ENCODE data around the gene SNX25. TPM values are rescaled to one million over a fixed set of nuclear protein-coding genes. Genes with fewer than 3 reads are reported as not detected.
"Not testable (repeated sequence)": the region's sequence is repeated elsewhere in the genome, so short reads cannot be mapped to it uniquely, and the experiment has no call there.

Gene SNX25
- total RNA-seq, 2 donors from 2014 or later, result 13.3 to 30.6 TPM

DNA sequence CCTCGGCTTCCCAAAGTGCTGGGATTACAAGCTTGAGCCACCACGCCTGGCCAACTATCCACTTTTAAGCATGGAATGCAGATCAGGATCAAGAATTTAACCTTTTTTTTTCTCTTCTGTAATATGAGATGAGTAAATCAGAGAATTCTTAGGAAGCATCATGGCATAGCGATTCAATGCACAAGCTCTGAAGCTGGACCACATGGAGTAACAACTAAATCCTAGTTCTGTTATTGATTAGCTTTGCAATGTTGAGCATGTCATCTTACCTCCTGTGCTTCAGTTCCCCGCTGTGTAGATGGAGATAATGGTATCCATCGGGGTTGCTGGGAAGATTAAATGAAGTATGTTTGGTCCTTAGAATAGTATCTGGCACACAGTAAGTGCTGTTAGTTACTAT, 1.9 kb upstream of the SNX25 start:
- Histone ChIP-seq H3K27ac (no peak overlapping the region), H3K9me3 (no peaks in the 10 kb centered on the region), H3K9ac (ENCODE audit: low read depth in 2 of 2, low read length in 2 of 2) (no peak overlapping the region), H3K27me3 (no peaks in the 10 kb centered on the region), H3K4me3 (no peak overlapping the region), H3K4me1 (no peaks in the 10 kb centered on the region), H3K36me3 (no peaks in the 10 kb centered on the region)
- TF ChIP-seq, protein P1, sequence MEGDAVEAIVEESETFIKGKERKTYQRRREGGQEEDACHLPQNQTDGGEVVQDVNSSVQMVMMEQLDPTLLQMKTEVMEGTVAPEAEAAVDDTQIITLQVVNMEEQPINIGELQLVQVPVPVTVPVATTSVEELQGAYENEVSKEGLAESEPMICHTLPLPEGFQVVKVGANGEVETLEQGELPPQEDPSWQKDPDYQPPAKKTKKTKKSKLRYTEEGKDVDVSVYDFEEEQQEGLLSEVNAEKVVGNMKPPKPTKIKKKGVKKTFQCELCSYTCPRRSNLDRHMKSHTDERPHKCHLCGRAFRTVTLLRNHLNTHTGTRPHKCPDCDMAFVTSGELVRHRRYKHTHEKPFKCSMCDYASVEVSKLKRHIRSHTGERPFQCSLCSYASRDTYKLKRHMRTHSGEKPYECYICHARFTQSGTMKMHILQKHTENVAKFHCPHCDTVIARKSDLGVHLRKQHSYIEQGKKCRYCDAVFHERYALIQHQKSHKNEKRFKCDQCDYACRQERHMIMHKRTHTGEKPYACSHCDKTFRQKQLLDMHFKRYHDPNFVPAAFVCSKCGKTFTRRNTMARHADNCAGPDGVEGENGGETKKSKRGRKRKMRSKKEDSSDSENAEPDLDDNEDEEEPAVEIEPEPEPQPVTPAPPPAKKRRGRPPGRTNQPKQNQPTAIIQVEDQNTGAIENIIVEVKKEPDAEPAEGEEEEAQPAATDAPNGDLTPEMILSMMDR (IDR thresholded peaks at IDR 0.05), result no peak
- no peak for DNase-seq
- intact Hi-C loops (cut with DNase I), result loop anchor here (10.0 kb wide), 1 partner anchor 187 kb away; the partner anchor contains the start of genes ANKRD37 and LRP2BP

DNA sequence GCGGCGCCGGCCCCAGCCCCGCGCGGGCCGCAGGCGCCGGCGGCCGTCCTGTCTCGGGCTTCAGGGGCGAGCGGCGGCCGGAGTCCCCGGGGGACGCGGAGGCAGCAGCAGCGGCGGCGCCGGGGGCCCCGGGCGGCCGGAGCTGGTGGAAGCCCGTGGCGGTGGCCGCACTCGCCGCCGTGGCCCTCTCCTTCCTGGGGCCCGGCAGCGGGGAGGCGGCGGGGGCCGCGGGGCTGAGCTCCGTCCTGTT, 379 bp downstream of the SNX25 start:
- H3K9me3 ChIP-seq, H3K27me3 ChIP-seq, H3K4me1 ChIP-seq, H3K36me3 ChIP-seq, DNase-seq: not testable (repeated sequence)
- Histone ChIP-seq H3K4me3 (peak overlapping the region; percentile 67), H3K9ac (ENCODE audit: low read depth in 2 of 2, low read length in 2 of 2) (peak overlapping the region in 1 of 2 donors; percentile 77), H3K27ac (peak overlapping the region; percentile 63)
- intact Hi-C loops (cut with DNase I), result loop anchor here (10.0 kb wide), 1 partner anchor 185 kb away; the partner anchor contains the start of genes ANKRD37 and LRP2BP

DNA sequence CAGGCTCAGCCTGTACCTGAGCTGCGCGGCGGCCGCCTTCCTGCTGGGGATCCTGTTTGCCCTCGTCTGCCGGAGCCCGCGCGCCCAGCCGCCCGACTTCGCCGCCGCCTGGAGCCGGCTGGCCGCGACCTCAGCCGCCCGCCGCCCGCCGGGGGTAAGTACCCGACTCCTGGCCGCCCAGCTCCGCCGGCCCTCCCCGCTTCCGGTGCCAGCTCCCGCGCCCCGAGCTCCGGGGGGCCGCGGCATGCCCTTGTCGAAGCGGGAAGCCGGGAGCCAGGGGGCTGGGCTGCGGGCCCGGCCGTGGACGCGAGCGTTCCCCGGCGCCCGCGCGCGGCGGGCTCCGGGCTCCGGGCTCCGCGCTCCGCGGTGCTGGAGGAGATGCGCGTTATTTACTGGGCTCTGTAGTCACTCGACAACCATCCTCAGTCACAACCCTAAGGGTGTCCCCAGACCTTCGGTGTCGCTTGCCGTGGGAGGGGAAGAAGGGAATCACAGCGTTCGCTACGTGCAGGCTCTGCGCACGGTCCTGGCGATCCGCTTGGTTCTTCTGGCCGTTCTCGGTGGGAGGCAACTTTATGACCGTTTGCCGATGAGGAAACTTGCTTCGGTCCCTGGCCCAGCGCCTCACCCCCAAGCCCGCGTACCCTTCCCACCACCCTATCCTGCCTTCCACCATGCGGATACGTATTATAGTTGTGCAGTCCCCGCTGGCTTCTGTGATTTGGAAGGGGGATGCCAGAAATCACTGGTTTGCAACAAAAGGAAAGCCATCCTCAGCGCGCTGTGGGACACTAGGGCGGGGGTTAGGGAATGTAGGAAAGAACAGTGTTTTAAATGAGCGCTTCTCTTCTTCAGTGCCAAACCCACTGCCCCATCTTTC, 944 bp downstream of the SNX25 start:
- DNase-seq, result peak; percentile 56
- Histone ChIP-seq H3K27me3 (no peaks in the 10 kb centered on the region), H3K4me3 (peak overlapping the region; percentile 67), H3K36me3 (no peaks in the 10 kb centered on the region), H3K27ac (peak overlapping the region; percentile 63), H3K4me1 (no peaks in the 10 kb centered on the region), H3K9ac (ENCODE audit: low read depth in 2 of 2, low read length in 2 of 2) (peak overlapping the region; percentile 77 to 85), H3K9me3 (no peaks in the 10 kb centered on the region)
- intact Hi-C loops (cut with DNase I), result no loop called here
- TF ChIP-seq, protein P1 (IDR thresholded peaks at IDR 0.05), result no peak

GRCh38 chr4:185211035-185211434, 1.6 kb downstream of the SNX25 start:
- Histone ChIP-seq H3K9ac (ENCODE audit: low read depth in 2 of 2, low read length in 2 of 2) (peak overlapping the region in 1 of 2 donors; percentile 85), H3K36me3 (no peaks in the 10 kb centered on the region), H3K9me3 (no peaks in the 10 kb centered on the region), H3K27me3 (no peaks in the 10 kb centered on the region), H3K27ac (no peak overlapping the region), H3K4me3 (peak overlapping the region; percentile 67), H3K4me1 (no peaks in the 10 kb centered on the region)
- TF ChIP-seq, protein P1 (IDR thresholded peaks at IDR 0.05), result no peak
- intact Hi-C loops (cut with DNase I), result no loop called here
- no peak for DNase-seq

- no peak for DNase-seq
- no peak overlapping the region for H3K27ac ChIP-seq
- no peaks in the 10 kb centered on the region for H3K9me3 ChIP-seq
- H3K4me3 ChIP-seq, result no peak overlapping the region
- no peak overlapping the region for H3K9ac ChIP-seq (ENCODE audit: low read depth in 2 of 2, low read length in 2 of 2)
- no peaks in the 10 kb centered on the region for H3K36me3 ChIP-seq
- intact Hi-C loops (cut with DNase I), result no loop called here
- TF ChIP-seq, protein P1 (IDR thresholded peaks at IDR 0.05), result no peak
- H3K27me3 ChIP-seq, result no peaks in the 10 kb centered on the region
- no peaks in the 10 kb centered on the region for H3K4me1 ChIP-seq
These were observed 2.2 kb downstream of the SNX25 start for GRCh38 chr4:185211641-185212040.

- no peak overlapping the region for H3K27ac ChIP-seq
- H3K9me3 ChIP-seq, result no peaks in the 10 kb centered on the region
- TF ChIP-seq, protein P1 (IDR thresholded peaks at IDR 0.05), result no peak
- no peak overlapping the region for H3K9ac ChIP-seq (ENCODE audit: low read depth in 2 of 2, low read length in 2 of 2)
- H3K4me1 ChIP-seq, result no peaks in the 10 kb centered on the region
- no peak for DNase-seq
- H3K36me3 ChIP-seq, result no peaks in the 10 kb centered on the region
- H3K27me3 ChIP-seq, result no peaks in the 10 kb centered on the region
- no peak overlapping the region for H3K4me3 ChIP-seq
- intact Hi-C loops (cut with DNase I), result no loop called here
These were observed 3.2 kb downstream of the SNX25 start for GRCh38 chr4:185212581-185212980.

Measured in colonic mucosa (tissue), 4 donors.